ENCODE data around the gene SMDT1. TPM values are rescaled to one million over a fixed set of nuclear protein-coding genes. Genes with fewer than 3 reads are reported as not detected.

Gene SMDT1
- total and polyA plus RNA-seq, 2 of the 4 experiments (the other 2 are of a cell fraction) = 2.3 to 15.7 TPM

- Histone ChIP-seq H2AK5ac (ENCODE audit: low read depth, low read length) (no peak overlapping the region), H3K79me1 (ENCODE audit: low read depth in 1 of 2, low read length in 2 of 2) (no peaks in the 10 kb centered on the region), H3K9me1 (ENCODE audit: insufficient read depth, low read length) (no peaks in the 10 kb centered on the region), H3K27me3 (ENCODE audit: control insufficient read depth, insufficient read depth, low read length) (no peaks in the 10 kb centered on the region), H3K23ac (ENCODE audit: low read depth, low read length) (no peak overlapping the region), H3K4me1 (ENCODE audit: control insufficient read depth, insufficient read depth, low read length) (no peaks in the 10 kb centered on the region), H2AFZ (replicated peaks; ENCODE audit: low read length, poor library complexity) (no peak overlapping the region), H3K14ac (replicated peaks; ENCODE audit: low read depth, low read length) (no peak overlapping the region), H4K5ac (ENCODE audit: low read depth, low read length) (no peak overlapping the region), H3K27ac (ENCODE audit: insufficient read depth, low read length) (no peak overlapping the region), H4K8ac (ENCODE audit: low read depth in 2 of 2, low read length in 2 of 2) (no peak overlapping the region), H3K4me2 (ENCODE audit: low read depth, low read length) (no peak overlapping the region), H3K9me3 (ENCODE audit: control insufficient read depth, insufficient read depth, low read length) (no peaks in the 10 kb centered on the region), H2BK20ac (ENCODE audit: low read depth, low read length) (no peak overlapping the region), H2BK5ac (ENCODE audit: low read depth, low read length, poor library complexity, severe bottlenecking) (no peak overlapping the region), H4K91ac (ENCODE audit: insufficient read depth, low read depth, low read length) (no peak overlapping the region), H2AK9ac (replicated peaks; ENCODE audit: low read depth, low read length, poor library complexity) (no peak overlapping the region), H3K56ac (ENCODE audit: extremely low read depth, insufficient read depth, low read length) (no peak overlapping the region), H3K4me3 (ENCODE audit: insufficient read depth, low read depth, low read length) (no peak overlapping the region), H2BK15ac (ENCODE audit: low read depth, low read length) (no peak overlapping the region), H2BK120ac (ENCODE audit: low read depth, low read length) (no peak overlapping the region), H4K20me1 (ENCODE audit: insufficient read depth, low read length) (no peaks in the 10 kb centered on the region), H3K9ac (ENCODE audit: low read depth, low read length) (no peak overlapping the region), H3K36me3 (ENCODE audit: control insufficient read depth, insufficient read depth, low read length) (peaks cover 40% of the 10 kb centered on the region), H3K4ac (ENCODE audit: low read depth, low read length) (no peak overlapping the region), H3K18ac (ENCODE audit: low read depth, low read length) (no peak overlapping the region)
- CTCF ChIA-PET = interaction anchor here (0.6 kb wide), 1 partner anchor 304 kb away, joined by 3 read pairs; no protein-coding TSS in a partner anchor
- ATAC-seq (ENCODE audit: low read depth) = no peak
- dilution Hi-C loops (cut with HindIII; ENCODE audit: low sequenced_read_pairs, unreplicated experiment) = no loop called here
- no TSS peak for BruUV-seq (replicated peaks)
- in situ Hi-C loops (cut with MboI; ENCODE audit: low sequenced_read_pairs) = no loop called here
- no peak for TF ChIP-seq FOS (IDR thresholded peaks at IDR 0.05; ENCODE audit: low read depth, low read length)
- TF ChIP-seq POLR2A (IDR thresholded peaks at IDR 0.05; ENCODE audit: low read depth, low read length) = no peak
- no peak for TF ChIP-seq BHLHE40 (IDR thresholded peaks at IDR 0.05; ENCODE audit: low read depth, low read length)
- TF ChIP-seq USF2 (IDR thresholded peaks at IDR 0.05; ENCODE audit: low read depth, low read length) = no peak
- TF ChIP-seq MXI1 (IDR thresholded peaks at IDR 0.05; ENCODE audit: borderline replicate concordance, low read depth, low read length) = no peak
- no peak for TF ChIP-seq SMC3 (IDR thresholded peaks at IDR 0.05; ENCODE audit: low read depth, low read length)
- intact Hi-C loops (cut with micrococcal nuclease) = no loop called here
- DNase-seq = no peak
- POLR2A ChIA-PET (ENCODE audit: unreplicated experiment) = interaction anchor here (0.7 kb wide), 1 partner anchor 364 kb away, joined by 14 read pairs; no protein-coding TSS in a partner anchor
- WGBS, 2 experiments (ENCODE audit: extremely low coverage in 2 of 2, insufficient read length in 1 of 2) = 80% methylated on average over 1 of the region's 7 CpGs; no CpG with 5 or more reads in 1 of the 2 experiments
Measured at GRCh38 chr22:42061041-42061440, 18.5 kb upstream of the SMDT1 start.
